Glutamatergic neuron (in vitro differentiated cells): Measurements from ENCODE around the gene EFEMP2. TPM values are rescaled to one million over a fixed set of nuclear protein-coding genes. Genes with fewer than 3 reads are reported as not detected.
"Not testable (repeated sequence)": the region's sequence is repeated elsewhere in the genome, so short reads cannot be mapped to it uniquely, and the experiment has no call there.

ENCODE experiments used
- DNase-seq: peaks from one replicate; pipeline ENCODE4 v3.0.0; 2022
- H3K27ac Mint-ChIP-seq: one replicate; pipeline ENCODE4 v1.8.0; 2020; ENCODE audit warnings: mild to moderate bottlenecking, mixed read lengths, inconsistent platforms; ENCODE audit not compliant: unreplicated experiment
- H3K27me3 Mint-ChIP-seq: one replicate; pipeline ENCODE4 v1.8.0; 2020; ENCODE audit warnings: mild to moderate bottlenecking, moderate library complexity, mixed read lengths, inconsistent platforms; ENCODE audit not compliant: unreplicated experiment
- H3K36me3 Mint-ChIP-seq: one replicate; pipeline ENCODE4 v1.8.0; 2020; ENCODE audit warnings: mild to moderate bottlenecking, mixed read lengths, inconsistent platforms; ENCODE audit not compliant: unreplicated experiment
- H3K4me1 Mint-ChIP-seq: one replicate; pipeline ENCODE4 v1.8.0; 2020; ENCODE audit warnings: mild to moderate bottlenecking, low read depth, mixed read lengths, inconsistent platforms; ENCODE audit not compliant: unreplicated experiment
- H3K4me3 Mint-ChIP-seq: one replicate; pipeline ENCODE4 v1.8.0; 2020; ENCODE audit warnings: mild to moderate bottlenecking, mixed read lengths, inconsistent platforms; ENCODE audit not compliant: unreplicated experiment
- H3K9me3 Mint-ChIP-seq: one replicate; pipeline ENCODE4 v1.8.0; 2020; ENCODE audit warnings: mild to moderate bottlenecking, moderate library complexity, mixed read lengths, inconsistent platforms; ENCODE audit not compliant: unreplicated experiment
- CTCF ChIP-seq: fragments of 200-600 bp; sonication (generic); IDR thresholded peaks from one replicate; pipeline ENCODE4 v1.5.0; 2021; ENCODE audit not compliant: partially characterized antibody, unreplicated experiment
- total RNA-seq: library from RNA; stranded (reverse); fragmentation: NEBNext Ultra II Directional; extraction: Animal tissue kit (Norgen Biotek cat#: 25700); gene quantifications from one replicate; pipeline ENCODE4 v1.2.1, GENCODE V29; 2021; ENCODE audit not compliant: unreplicated experiment

EFEMP2 gene
- total RNA-seq, 1 donor from 2014 or later, result 16.3 TPM

- no peak for TF ChIP-seq CTCF
- Mint-ChIP-seq H3K27me3 (peaks cover 13% of the 10 kb centered on the region), H3K36me3 (no peaks in the 10 kb centered on the region), H3K4me3 (no peak overlapping the region), H3K4me1 (peaks cover 9% of the 10 kb centered on the region), H3K27ac (no peak overlapping the region), H3K9me3 (peaks cover 7% of the 10 kb centered on the region)
- no peak for DNase-seq
These were observed 23.7 kb upstream of the EFEMP2 start for GRCh38 chr11:65896034-65896999.

GRCh38 chr11:65895482-65895981, 22.9 kb upstream of the EFEMP2 start:
- TF ChIP-seq CTCF, result no peak
- no peak overlapping the region for H3K27ac Mint-ChIP-seq
- peaks cover 5% of the 10 kb centered on the region for H3K9me3 Mint-ChIP-seq
- no peak for DNase-seq
- no peaks in the 10 kb centered on the region for H3K36me3 Mint-ChIP-seq
- peaks cover 9% of the 10 kb centered on the region for H3K4me1 Mint-ChIP-seq
- H3K27me3 Mint-ChIP-seq, result peaks cover 7% of the 10 kb centered on the region
- no peak overlapping the region for H3K4me3 Mint-ChIP-seq

- H3K27ac Mint-ChIP-seq, result no peak overlapping the region
- H3K4me1 Mint-ChIP-seq, result peaks cover 18% of the 10 kb centered on the region
These were observed 21.5 kb upstream of the EFEMP2 start for GRCh38 chr11:65894034-65894591.

GRCh38 chr11:65892661-65893317, 20.2 kb upstream of the EFEMP2 start:
- no peak for DNase-seq
- Mint-ChIP-seq H3K4me1 (peaks cover 23% of the 10 kb centered on the region), H3K27ac (peak overlapping the region; percentile 41)

More at GRCh38 chr11:65894034-65894591, 21.5 kb upstream of the EFEMP2 start:
- no peak for TF ChIP-seq CTCF
- H3K9me3 Mint-ChIP-seq, result peaks cover 13% of the 10 kb centered on the region
- peaks cover 14% of the 10 kb centered on the region for H3K27me3 Mint-ChIP-seq
- no peak for DNase-seq
- no peak overlapping the region for H3K4me3 Mint-ChIP-seq
- H3K36me3 Mint-ChIP-seq, result no peaks in the 10 kb centered on the region

GRCh38 chr11:65892137-65892540, 19.5 kb upstream of the EFEMP2 start:
- H3K27me3 Mint-ChIP-seq, result peaks cover 22% of the 10 kb centered on the region
- H3K4me3 Mint-ChIP-seq, result peak overlapping the region; percentile 74
- peaks cover 18% of the 10 kb centered on the region for H3K9me3 Mint-ChIP-seq
- peaks cover 23% of the 10 kb centered on the region for H3K4me1 Mint-ChIP-seq
- not testable (repeated sequence) for DNase-seq, H3K36me3 Mint-ChIP-seq
- H3K27ac Mint-ChIP-seq, result peak overlapping the region; percentile 41

More at GRCh38 chr11:65892661-65893317, 20.2 kb upstream of the EFEMP2 start:
- TF ChIP-seq CTCF, result no peak
- Mint-ChIP-seq H3K27me3 (peaks cover 21% of the 10 kb centered on the region), H3K4me3 (peak overlapping the region; percentile 74), H3K36me3 (no peaks in the 10 kb centered on the region), H3K9me3 (peaks cover 18% of the 10 kb centered on the region)
